ENCODE measurements around the gene CAMK2D. TPM values are rescaled to one million over a fixed set of nuclear protein-coding genes. Genes with fewer than 3 reads are reported as not detected.

Gene CAMK2D
- total RNA-seq, 2 experiments from 2014 or later: 29.9 to 32.9 TPM

DNA sequence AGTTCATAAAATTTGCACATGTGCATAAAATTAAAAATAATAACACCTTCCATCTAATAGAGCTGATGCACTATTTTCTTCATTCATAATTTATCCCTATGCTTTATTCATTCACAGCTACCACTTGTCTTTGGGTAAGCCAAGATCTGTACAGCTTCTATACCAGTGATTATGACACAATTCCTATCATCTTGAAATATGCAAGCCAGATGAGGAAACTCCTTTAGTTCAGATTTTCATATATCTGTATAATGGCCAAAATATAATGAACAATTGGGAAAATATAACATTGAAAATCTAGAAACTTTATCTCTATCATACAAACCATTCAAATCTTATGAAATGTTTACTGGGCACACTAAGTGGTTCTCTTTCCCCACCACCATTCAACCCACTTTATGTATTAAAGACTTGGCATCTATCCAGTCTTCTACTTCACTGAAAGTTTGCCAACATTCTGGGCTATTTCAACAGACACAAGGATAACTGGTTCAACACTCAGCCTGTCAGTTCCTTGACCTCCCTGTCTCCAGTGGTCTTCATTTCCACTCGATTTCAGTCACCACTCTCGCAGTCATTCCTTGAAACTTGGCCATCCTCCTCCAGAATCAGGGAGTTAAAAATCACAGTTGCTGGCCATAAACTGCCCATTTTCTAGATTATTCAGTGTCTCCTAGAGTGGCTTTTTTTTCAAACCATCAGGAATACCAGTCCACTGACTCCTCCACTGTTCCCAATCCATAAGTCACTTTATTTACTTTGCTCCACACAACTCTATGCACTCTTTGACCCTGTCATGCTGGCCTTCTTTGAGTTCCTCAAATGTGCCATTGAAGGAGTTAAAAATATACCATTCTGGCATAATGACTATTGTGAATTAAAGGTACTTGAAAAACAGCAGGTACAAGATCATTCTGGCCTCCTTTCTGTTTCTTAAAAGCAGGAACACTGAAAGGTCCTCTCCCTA lies 85.5 kb downstream of the CAMK2D start:
- H3K4me3 Mint-ChIP-seq: no peak overlapping the region
- POLR2A ChIA-PET: interaction anchor here (0.6 to 1.4 kb wide), 2 partner anchors 42 to 129 kb away, joined by 3 to 4 read pairs; no protein-coding TSS in a partner anchor
- no peaks in the 10 kb centered on the region for H3K36me3 ChIP-seq (ENCODE audit: insufficient read depth, low read length)
- intact Hi-C loops (cut with DNase I, micrococcal nuclease): no loop called here
- ATAC-seq (ENCODE audit: poor library complexity) (no peak), DNase-seq (no peak)
- H3K36me3 Mint-ChIP-seq (ENCODE audit: low read depth): peaks cover 10% of the 10 kb centered on the region
- H3K27ac ChIP-seq (ENCODE audit: low read depth in 1 of 2, low read length in 2 of 2): no peak overlapping the region
- TF ChIP-seq, protein P1, sequence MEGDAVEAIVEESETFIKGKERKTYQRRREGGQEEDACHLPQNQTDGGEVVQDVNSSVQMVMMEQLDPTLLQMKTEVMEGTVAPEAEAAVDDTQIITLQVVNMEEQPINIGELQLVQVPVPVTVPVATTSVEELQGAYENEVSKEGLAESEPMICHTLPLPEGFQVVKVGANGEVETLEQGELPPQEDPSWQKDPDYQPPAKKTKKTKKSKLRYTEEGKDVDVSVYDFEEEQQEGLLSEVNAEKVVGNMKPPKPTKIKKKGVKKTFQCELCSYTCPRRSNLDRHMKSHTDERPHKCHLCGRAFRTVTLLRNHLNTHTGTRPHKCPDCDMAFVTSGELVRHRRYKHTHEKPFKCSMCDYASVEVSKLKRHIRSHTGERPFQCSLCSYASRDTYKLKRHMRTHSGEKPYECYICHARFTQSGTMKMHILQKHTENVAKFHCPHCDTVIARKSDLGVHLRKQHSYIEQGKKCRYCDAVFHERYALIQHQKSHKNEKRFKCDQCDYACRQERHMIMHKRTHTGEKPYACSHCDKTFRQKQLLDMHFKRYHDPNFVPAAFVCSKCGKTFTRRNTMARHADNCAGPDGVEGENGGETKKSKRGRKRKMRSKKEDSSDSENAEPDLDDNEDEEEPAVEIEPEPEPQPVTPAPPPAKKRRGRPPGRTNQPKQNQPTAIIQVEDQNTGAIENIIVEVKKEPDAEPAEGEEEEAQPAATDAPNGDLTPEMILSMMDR (IDR thresholded peaks at IDR 0.05): no peak
- H3K9me3 Mint-ChIP-seq: no peaks in the 10 kb centered on the region
- H3K4me1 Mint-ChIP-seq (ENCODE audit: low read depth): peaks cover 55% of the 10 kb centered on the region
- CTCF ChIA-PET: interaction anchor here (1.9 kb wide), 1 partner anchor 11 kb away, joined by 5 read pairs; no protein-coding TSS in a partner anchor
- no peaks in the 10 kb centered on the region for H3K27me3 ChIP-seq (ENCODE audit: control insufficient read depth in 1 of 2, insufficient read depth in 2 of 2, low read length in 2 of 2)
- no peaks in the 10 kb centered on the region for H3K9me3 ChIP-seq (ENCODE audit: control insufficient read depth in 1 of 2, insufficient read depth in 1 of 2, low read length in 2 of 2)
- H3K27ac Mint-ChIP-seq: peak overlapping the region; percentile 84
- no peak overlapping the region for H3K4me3 ChIP-seq (ENCODE audit: low read length)
- peaks cover 12% of the 10 kb centered on the region for H3K4me1 ChIP-seq (ENCODE audit: insufficient read depth, low read length)
- H3K27me3 Mint-ChIP-seq: no peaks in the 10 kb centered on the region

DNA sequence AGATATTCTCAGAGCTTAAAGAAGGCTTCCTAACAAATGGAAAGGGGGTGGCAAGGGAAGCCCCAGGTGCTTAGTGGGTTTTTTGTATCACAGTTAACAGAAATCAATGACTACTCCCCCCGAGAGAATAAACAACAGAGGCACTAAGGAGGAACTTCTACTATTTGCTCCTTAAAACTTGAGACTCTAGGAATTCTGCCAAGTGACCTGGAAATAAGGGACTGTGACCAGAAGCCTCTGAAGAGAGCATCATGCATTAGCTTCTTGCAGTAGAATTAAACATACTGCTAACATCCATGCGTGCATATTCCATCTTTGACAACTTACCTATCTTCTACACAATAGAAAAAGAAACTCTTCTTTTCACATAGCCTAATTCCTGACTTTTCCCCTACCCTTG lies 86.8 kb downstream of the CAMK2D start:
- peaks cover 55% of the 10 kb centered on the region for H3K4me1 Mint-ChIP-seq (ENCODE audit: low read depth)
- POLR2A ChIA-PET: interaction anchor here (0.7 to 1.0 kb wide), 3 partner anchors 53 to 190 kb away, joined by 3 read pairs; no protein-coding TSS in a partner anchor

GRCh38 chr4:113674251-113674650 lies 87.3 kb downstream of the CAMK2D start:
- no peak overlapping the region for H3K4me3 Mint-ChIP-seq
- no peak overlapping the region for H3K27ac ChIP-seq (ENCODE audit: low read depth in 1 of 2, low read length in 2 of 2)
- H3K27me3 Mint-ChIP-seq: no peaks in the 10 kb centered on the region
- no peaks in the 10 kb centered on the region for H3K9me3 ChIP-seq (ENCODE audit: control insufficient read depth in 1 of 2, insufficient read depth in 1 of 2, low read length in 2 of 2)
- peaks cover 4% of the 10 kb centered on the region for H3K36me3 ChIP-seq (ENCODE audit: insufficient read depth, low read length)
- no peak overlapping the region for H3K4me3 ChIP-seq (ENCODE audit: low read length)
- TF ChIP-seq, protein P1 (IDR thresholded peaks at IDR 0.05): no peak
- H3K9me3 Mint-ChIP-seq: no peaks in the 10 kb centered on the region
- H3K27ac Mint-ChIP-seq: no peak overlapping the region
- H3K4me1 Mint-ChIP-seq (ENCODE audit: low read depth): peaks cover 55% of the 10 kb centered on the region
- H3K36me3 Mint-ChIP-seq (ENCODE audit: low read depth): peaks cover 14% of the 10 kb centered on the region
- H3K27me3 ChIP-seq (ENCODE audit: control insufficient read depth in 1 of 2, insufficient read depth in 2 of 2, low read length in 2 of 2): no peaks in the 10 kb centered on the region
- H3K4me1 ChIP-seq (ENCODE audit: insufficient read depth, low read length): peaks cover 12% of the 10 kb centered on the region
- POLR2A ChIA-PET: interaction anchor here (0.9 to 1.0 kb wide), 2 partner anchors 83 to 190 kb away, joined by 3 read pairs; no protein-coding TSS in a partner anchor
- CTCF ChIA-PET: interaction anchor here (0.9 to 1.7 kb wide), 3 partner anchors 30 to 87 kb away, joined by 3 read pairs; no protein-coding TSS in a partner anchor
- intact Hi-C loops (cut with DNase I, micrococcal nuclease): no loop called here
- ATAC-seq (ENCODE audit: poor library complexity): no peak
- no peak for DNase-seq

More for the DNA sequence above, 86.8 kb downstream of the CAMK2D start:
- no peaks in the 10 kb centered on the region for H3K27me3 ChIP-seq (ENCODE audit: control insufficient read depth in 1 of 2, insufficient read depth in 2 of 2, low read length in 2 of 2)
- intact Hi-C loops (cut with DNase I, micrococcal nuclease): no loop called here
- H3K36me3 ChIP-seq (ENCODE audit: insufficient read depth, low read length): no peaks in the 10 kb centered on the region
- no peak for ATAC-seq (ENCODE audit: poor library complexity)
- DNase-seq: no peak
- Mint-ChIP-seq H3K36me3 (ENCODE audit: low read depth) (peaks cover 10% of the 10 kb centered on the region), H3K27me3 (no peaks in the 10 kb centered on the region), H3K9me3 (no peaks in the 10 kb centered on the region), H3K27ac (no peak overlapping the region), H3K4me3 (no peak overlapping the region)
- H3K27ac ChIP-seq (ENCODE audit: low read depth in 1 of 2, low read length in 2 of 2): no peak overlapping the region
- H3K9me3 ChIP-seq (ENCODE audit: control insufficient read depth in 1 of 2, insufficient read depth in 1 of 2, low read length in 2 of 2): no peaks in the 10 kb centered on the region
- H3K4me1 ChIP-seq (ENCODE audit: insufficient read depth, low read length): peaks cover 12% of the 10 kb centered on the region
- TF ChIP-seq, protein P1 (IDR thresholded peaks at IDR 0.05): no peak
- H3K4me3 ChIP-seq (ENCODE audit: low read length): no peak overlapping the region
- CTCF ChIA-PET: interaction anchor here (0.9 to 1.4 kb wide), 2 partner anchors 38 to 86 kb away, joined by 3 read pairs; no protein-coding TSS in a partner anchor

All from CD4-positive, alpha-beta T cell (primary cell).